NCI-H2196 (cell line): Measurements from ENCODE around the gene ABCC9.

Experiments
- DNase-seq: peaks from one replicate; lab custom pipeline; 2025; ENCODE audit not compliant: unreplicated experiment; lab: John Stamatoyannopoulos, UW

The ABCC9 gene

DNA sequence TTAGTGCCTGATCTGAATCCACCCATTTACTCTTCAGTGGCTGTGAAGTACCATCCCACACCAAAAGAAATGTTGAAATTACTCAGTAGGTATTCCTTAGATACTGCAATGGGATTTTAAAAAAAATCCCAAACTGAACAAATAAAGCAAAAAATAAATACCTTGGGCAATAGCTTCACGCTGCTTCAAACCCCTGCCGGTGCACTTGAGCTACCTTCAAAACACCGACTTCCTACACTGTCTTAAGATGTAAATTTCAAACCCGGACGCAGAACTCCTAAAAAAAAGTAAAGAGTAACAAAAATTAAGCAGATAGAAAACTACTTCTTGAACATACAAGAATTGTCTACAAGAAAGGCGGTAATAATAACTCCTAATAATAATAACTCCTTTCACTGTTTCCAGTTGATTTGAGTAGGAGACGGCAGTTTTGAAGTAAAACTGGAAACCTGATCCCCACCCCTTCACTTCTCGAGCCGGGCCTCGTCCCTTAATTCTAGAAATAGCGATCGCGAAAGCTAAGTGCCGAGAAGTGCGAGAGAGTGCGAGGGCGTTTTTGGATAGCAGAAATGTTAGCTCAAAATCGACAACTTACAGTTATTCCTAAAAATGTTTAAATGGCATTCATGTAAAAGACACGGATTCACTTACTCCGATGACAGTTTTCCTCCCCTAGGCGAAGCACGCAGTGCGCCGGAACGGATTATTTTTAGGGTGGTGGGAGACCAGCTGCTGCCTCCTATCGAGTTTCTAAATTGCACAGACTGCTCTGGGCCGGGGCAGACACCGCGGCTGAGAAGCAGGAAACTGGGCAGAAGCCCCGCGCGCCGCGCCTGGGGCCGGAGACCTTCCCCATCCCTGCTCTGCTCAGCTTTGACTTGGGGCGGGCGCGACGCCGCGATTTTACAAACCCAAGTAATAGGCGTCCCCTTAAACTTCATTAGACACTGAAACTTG is at the start of gene ABCC9:
Gene ABCC9 (minus strand): TSS at position 878 of the 957 bp plus-strand sequence. CDS start 4,752 bp downstream, outside the sequence.
- no peak for DNase-seq

DNA sequence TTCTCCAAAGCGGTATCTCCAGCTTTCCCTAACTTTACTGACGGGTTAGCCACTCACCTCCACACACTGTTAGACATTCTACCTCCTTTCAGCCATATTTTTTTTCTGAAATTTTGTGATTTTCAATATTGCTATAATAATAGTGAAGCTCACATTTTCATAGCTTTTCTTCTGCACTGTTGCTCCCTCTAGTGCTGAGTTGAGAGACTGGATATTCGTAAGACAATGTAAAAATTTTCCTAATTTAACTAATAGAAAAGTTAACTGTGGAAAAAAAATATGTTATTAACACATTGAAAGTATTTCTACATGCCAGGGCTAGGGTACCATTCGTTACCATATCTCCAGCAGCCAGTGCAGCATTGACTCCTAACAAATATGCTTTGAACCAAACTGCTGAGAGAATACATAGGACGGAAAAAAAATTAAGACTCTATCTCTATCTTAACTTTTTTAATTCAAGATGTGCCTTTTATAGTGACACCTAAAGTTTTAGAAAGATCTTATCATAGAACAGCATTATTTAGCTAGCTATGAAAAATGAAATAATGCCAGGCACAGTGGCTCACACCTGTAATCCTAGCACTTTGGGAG is 48.7 kb upstream of the ABCC9 start:
- peak; percentile 19 for DNase-seq

DNA sequence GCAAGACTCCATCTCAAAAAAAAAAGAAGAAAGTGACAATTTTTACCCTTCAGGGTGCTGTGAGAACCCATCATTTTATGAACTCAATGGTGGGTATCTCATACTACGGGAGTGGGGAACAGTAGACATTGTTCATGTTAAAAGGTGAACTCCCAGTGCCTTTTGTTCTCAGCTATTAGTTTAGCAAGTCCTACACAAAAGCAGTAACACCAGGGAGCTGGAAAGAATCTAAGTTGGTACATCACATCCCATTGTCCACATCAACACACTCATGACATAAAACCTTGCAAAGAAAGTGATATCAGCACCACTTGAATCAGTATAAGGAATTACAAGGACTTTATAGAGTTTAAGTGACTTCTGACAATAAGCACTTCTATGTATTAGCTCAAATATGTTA is 47.4 kb upstream of the ABCC9 start:
- DNase-seq = no peak

DNA sequence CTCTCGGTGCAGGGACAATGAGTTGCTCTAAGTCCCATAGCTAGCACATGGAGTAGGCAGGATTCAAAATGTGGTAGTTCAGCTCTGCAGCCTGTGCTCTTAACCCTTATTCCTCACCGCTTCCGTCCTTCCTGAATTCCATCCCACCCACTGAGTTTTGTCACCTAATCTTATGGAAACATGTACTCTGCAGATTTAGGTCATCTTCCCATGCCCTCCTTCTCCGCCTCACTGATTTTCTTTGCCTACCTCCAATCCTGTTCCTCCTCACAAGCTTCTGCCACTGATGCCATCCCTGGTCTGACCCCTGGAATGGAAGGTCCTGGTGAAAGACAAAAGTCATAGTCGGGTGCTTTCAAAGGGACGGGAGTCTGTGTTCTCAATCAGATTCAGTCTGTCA is 46.5 kb upstream of the ABCC9 start:
- no peak for DNase-seq

DNA sequence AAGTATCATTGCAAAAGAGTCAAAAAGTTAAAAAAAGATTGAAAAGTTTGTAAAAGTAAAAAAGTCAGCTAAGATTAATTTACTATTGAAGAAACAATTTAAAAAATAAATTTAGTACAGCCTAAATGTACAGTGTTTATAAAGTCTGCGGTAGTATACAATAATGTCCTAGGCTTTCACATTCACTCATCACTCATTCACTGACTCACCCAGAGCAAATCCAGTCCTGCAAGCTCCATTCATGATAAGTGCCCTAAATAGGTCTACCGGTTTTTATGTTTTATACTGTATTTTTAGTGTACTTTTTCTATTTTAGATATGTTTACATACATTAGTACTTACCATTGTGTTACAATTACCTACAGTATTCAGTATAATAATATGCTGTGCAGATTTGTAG is 43.9 kb upstream of the ABCC9 start:
- DNase-seq = no peak

DNA sequence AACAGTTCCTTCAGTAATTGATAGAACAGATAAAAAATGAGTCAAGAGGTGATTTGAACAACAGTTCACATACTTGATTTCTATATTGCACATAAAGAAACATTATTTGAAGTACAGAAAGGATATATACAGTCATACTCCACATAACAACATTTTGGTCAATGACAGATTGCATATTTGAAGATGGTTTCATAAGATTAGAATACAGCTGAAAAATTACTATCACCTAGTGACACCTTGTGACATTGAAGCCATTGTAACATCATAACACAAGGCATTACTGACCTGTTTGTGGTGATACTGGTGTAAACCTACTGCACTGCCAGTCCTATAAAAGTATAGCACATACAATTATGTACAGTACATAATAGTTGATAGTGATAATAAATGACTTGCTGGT is 43.1 kb upstream of the ABCC9 start:
- no peak for DNase-seq

DNA sequence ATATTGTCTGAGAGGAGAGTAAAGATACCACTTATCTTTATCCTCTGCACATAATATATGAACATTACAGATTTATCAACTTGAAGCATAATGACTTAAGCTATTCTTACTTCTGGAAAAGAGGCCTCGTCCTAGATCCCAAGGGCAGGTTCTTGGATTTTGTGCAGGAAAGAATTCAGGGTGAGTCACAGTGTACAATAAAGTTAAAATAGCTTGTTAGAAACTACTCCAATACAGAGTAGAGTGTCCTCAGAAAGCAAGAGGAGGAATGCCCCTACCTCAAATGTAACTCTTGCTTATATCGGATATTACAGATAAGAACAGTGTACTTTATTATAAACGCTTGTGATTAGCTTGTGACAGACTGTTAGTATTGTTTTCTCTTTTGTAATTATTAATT is 41.9 kb upstream of the ABCC9 start:
- no peak for DNase-seq

DNA sequence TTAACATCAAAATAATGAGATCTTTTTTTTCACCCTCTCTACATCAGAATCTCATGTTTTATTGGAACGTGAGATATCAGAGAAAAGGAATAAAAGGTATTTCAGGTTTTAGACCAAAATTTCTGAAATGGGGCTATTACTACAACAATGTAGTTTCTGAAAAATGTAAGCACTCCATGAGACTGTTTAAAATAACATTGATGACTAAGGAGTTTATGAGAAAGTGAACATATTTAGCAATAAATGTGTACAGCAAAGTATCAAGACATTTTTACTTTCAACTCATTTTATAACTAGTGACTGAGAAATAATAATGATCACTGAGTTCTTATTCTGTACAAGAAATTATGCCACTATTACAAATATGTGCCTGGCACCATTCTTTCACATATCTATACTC is 39.3 kb upstream of the ABCC9 start:
- DNase-seq = no peak

DNA sequence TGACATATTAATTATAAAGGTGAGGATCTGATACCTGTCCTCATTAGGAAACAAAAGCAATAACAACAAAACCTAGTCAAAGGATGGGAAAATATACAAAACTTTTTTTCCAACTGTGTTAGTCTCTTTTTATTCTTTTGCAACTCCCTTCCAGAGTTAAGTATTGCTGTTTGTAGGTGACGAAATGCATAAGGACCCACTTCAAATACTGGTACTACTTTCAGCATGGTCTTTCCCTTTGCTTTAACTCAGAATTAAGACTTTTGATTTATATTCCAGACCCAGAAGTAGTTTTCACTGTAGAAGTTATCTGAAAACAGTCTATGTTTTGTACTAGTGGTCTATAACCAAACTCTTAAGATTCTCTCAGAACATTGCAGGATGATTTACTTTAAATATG is 34.1 kb upstream of the ABCC9 start:
- DNase-seq = no peak

DNA sequence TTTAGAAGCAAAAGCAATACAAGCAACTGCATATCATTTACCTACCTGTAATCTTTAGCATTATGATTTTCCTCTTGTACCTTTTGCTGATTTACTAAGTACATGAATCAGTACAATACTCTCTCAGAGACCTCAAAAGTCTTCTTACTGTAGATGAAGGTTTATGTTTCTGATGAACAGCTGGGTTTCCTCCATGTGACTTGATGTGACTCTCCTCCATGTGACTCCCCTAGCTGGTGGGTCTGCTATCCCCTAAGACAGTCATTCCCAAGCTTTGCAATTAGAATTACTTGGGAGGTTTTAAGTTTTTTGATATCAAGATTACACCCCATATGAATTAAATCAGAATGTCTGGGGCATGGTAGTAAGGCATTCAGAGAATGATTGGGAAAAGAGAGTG is 32.0 kb upstream of the ABCC9 start:
- DNase-seq = no peak

DNA sequence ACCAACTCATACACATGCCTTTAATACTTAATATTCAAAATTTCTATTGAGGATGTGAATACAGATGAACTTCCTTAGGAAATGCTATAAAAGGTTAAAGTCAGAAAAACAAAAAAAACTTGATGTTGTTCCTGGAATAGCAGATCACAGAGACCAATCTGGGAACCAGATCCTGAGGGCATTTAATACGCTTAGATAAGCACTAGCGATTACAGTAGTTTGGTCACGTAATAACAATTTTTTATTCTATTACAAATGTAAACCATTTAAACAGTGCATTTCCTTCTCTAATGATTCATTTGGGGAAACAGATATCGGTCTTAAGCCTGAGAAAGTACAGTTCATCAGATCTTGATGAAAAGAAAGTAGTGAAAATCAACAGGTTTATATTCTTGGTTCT is 30.8 kb upstream of the ABCC9 start:
- DNase-seq = no peak

DNA sequence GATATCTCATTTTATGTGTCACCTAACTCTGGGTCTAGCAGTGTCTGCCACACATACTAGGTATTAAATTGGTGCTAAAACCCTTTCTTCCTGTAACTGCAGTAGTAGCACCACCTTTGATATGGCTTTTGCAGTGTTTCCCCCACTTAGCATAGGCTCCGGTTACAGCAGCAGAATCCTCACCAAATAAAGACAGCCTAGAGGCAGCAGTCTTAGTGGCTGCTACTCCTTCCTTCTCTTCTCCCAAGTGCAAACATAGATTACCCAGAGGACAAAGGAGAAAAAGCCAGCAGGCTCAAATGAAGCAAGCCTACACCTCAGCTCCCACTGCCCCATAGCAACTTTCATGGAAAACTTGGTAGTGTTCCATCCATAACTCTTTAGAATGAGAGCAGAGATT is 30.1 kb upstream of the ABCC9 start:
- no peak for DNase-seq

DNA sequence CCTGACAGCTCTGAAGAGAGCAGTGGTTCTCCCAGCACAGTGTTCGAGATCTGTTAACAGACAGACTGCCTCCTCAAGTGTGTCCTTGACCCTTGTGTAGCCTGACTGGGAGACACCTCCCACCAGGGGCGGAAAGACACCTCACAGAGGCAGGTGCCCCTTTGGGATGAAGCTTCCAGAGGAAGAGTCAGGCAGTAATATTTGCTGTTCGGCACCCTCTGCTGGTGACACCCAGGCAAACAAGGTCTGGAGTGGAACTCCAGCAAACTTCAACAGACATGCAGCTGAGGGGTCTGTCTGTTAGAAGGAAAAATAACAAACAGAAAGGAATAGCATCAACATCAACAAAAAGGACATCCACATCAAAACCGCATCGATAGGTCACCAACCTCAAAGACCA is 21.6 kb upstream of the ABCC9 start:
- DNase-seq = no peak

DNA sequence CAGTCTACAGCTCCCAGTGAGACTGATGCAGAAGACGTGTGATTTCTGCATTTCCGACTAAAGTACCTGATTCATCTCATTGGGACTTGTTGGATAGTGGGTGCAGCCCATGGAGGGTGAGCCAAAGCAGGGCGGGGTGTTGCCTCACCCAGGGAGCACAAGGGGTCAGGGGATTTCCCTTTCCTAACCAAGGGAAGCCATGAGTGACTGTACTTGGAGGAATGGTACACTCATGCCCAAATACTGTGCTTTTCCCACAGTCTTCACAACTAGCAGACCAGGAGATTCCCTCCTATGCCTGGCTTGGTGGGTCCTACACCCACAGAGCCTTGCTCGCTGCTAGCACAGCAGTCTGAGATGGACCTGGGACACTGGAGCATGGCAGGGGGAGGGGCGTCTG is 21.0 kb upstream of the ABCC9 start:
- no peak for DNase-seq

DNA sequence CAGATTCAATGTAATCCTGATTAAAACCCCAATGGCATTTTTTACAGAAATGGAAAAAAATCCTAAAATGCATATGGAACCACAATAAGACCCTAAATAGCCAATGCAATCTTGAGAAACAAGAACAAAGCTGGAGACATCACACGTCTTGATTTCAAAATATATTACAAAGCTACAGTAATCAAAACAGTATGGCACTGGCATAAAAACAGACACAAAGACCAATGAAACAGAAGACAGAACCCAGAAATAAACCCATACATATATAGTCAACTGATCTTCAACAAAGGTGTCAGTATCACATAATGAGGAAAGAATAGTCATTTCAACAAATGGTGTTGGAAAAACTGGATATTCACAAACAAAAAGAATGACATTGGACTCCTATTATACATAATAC is 9.4 kb upstream of the ABCC9 start:
- no peak for DNase-seq

DNA sequence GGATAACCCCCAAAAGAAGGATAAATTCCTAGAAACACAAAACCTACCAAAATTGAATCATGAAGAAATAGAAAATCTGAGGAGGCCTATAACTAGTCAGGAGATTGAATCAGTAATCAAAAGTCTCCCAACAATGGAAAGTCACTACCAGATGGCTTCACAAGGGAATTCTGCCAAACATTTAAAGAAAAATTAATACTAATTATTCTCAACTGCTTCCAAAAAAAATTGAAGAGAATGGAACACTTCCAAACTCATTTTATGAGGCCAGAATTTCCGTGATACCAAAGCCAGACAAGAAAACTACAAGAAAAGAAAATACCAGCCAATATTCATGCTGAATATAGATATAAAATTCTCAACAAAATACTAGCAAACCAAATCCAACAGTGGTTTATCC is 7.8 kb upstream of the ABCC9 start:
- no peak for DNase-seq

DNA sequence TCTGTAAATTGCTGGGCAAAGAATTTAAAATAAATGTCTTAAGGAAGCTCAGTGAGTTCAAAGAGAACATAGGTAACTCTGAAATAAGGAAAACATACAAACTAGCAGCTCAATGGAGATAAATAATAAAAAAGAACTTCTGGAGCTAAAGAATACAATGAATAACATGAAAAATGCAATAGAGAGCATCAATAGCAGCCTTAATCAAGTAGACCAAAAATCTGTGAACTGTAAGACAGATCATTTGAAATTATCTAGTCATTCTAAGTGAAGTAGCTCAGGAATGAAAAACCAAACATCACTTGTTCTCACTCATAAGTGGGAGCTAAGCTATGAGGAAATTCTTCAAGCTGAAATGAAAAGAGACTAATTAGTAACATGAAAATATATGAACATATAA is 5.8 kb upstream of the ABCC9 start:
- no peak for DNase-seq

DNA sequence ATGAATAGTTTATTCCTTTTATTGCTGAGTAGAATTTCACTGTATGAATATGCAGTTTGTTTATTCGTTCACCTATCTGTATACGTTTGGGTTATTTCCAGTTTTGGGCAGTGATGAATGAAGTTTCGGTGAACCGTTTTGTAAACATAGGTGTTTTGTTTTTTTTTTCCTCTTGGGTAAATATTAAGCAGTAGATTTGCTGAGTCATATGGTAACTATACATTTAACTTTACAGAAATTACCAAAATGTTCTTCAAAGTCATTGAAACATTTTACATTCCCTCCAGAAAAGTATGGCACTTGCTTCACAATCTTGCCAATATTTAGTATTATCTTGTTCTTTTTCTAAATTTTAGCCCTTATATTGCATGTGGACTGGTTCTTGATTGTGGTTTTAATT is 3.8 kb upstream of the ABCC9 start:
- DNase-seq = no peak

DNA sequence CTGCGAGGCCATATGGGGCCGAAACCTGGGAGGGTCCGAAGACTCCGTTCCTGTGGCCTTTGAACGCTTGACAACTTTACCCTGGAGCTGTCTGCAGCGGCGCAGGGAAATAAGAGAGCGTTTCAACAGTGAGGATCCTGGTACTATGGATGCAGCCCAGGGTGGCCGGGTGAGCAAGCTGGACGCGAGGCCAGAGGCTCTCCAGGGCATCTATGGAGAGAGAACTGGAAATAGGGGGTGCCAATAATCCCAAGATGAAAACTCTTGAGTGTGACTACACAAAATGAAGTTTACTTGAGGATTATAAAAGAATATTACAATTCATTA is 1.1 kb upstream of the ABCC9 start:
- DNase-seq = no peak

DNA sequence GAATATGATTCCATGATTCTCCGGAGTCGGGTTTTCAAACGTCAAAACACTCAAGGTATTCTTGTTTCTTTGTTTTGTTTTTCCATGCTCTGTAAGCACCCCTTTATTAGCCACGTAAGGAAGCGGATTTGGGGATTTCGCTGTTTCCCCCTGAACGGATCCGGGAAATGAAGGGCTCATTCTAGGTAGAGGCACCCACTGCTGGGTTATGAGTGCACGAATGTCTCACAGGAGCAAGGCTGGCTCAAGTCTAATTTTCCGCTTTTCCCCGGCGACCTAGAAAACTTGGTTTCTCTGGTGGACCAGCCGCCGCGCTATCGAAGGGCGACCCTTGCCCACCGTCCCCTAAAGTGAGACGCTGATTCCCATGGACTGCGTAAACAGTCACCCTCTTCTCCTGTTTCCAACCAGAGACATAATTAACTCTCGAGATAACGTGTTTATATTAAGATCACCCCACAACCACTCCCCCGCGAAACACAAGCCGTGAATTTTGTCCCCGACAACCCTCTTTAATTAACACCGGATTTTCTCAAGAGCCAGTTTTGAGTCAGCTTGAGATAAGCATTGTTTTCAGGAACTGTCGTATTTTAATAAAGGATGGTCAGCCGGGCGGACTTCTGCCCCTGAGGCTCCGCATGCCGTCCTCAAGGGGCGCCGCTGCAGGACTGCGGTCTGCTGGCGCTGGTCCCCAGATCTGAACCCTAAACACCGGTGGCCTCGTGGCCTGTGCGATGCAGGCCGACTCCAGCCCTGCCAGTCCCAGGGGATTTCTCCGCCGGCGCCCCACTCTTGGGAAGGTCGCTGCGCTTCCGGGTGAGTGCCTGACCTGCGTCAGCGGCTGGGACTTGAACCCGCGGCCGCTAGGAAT is 515 bp upstream of the ABCC9 start:
- DNase-seq = no peak

DNA sequence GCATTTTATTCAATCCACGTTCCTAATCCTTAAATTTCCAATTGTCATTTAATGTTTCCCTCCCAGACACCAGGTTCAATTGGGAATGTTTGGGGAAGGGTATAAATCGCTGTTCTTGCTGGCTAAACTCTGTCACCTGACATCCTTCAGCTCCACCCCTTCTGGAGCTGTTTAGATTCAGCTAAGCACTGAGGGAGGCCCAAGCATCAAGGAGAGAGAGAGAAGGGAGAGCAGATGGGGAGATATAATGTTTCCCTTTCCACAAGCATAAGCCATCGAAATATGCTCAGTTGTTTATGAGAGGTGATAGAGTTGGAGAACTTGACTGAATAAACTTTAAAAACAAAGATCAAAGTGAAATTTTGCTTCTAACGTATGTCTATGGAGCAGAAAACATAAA is 1.8 kb downstream of the ABCC9 start:
- DNase-seq = no peak

DNA sequence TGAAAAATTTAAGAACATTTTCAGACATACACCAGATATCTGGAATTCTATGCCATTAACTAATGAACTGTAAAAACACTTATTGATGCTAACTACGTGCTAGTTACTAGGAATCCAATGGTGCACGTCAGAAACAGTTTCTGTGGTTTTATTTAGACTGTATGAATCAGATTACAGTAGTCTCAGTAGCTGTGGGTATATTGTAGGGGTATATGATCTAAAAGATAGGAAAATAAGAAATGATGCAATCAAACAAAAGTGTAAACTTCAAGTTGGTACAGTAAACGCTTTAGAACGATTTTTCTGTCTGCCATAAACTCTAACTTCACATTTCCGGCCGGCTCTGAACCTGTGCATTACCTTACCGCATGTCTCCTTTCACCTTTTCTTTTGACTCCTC is 2.3 kb downstream of the ABCC9 start:
- no peak for DNase-seq
